ENCODE results near the gene WNT3.
"Not testable (repeated sequence)": the region's sequence is repeated elsewhere in the genome, so short reads cannot be mapped to it uniquely, and the experiment has no call there.

The WNT3 gene

DNA sequence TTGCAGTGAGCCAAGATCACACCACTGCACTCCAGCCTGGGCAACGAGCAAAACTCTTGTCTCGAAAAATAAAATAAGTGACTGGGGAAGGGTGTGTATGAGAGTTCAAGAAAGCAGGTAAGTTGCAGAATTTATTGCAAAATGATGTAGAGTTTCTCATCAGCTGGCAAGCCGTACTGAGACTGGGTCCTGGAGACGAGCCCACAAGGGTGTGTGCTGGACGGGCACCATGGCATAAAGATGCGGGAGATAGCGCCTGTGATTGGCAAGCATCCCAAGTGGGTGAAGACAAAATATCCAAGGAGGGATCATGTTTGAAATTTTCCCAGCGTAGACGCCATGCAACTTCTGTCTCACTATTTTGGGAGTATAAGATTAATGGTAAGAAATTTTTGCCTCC lies 59.4 kb downstream of the WNT3 start:
- DNase-seq, result no peak

DNA sequence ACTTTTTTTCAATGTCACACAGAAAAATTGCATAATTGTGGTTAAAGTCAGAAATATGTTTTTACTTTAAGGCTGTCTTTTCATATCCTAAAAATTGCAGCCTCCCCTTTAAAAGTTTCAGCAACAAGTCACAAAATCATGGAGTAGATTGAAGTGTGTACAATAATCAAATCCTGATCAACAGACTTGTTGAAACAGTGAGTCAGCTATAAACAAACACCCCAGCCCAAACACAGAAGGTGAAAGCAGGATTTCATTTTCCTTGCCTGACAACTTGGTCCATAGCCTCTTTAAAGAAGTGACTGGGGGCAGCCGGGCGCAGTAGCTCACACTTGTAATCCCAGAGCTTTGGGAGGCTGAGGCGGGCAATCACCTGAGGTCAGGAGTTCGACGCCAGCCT lies 59.9 kb downstream of the WNT3 start:
- DNase-seq, result no peak

DNA sequence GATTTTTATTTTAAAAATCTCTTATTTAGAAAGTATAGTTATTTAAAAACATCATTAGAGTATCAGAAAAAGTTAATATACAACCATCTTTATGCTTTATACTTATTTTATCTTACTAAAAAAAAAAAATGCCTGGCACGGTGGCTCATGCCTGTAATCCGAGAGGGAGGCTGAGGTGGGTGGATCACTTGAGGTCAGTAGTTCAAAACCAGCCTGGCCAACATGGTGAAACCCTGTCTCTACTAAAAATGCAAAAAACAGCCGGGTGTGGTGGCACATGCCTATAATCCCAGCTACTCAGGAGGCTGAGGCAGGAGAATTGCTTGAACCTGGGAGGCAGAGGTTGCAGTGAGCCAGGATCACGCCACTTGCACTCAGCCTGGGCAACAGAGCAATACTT lies 60.9 kb downstream of the WNT3 start:
- not testable (repeated sequence) for DNase-seq

DNA sequence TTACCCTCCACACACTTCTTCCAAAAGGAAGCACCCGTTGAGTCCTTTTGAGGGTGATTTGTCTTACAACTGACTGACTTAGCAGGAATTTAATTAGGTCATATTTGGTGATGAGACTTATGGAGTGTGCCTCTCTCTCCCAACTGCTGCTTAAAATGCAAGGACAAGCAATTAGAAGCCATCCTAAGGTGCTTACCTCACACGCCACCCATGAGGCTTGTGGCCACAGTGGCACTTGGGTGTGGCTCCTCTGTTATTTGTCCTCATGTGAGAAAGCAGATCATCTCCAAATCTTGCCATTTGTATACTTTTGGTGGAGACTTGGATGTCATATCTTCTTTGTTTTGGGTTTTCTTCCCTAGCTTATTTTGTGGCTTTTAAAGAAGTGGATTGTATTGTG lies 61.6 kb downstream of the WNT3 start:
- DNase-seq, result no peak

DNA sequence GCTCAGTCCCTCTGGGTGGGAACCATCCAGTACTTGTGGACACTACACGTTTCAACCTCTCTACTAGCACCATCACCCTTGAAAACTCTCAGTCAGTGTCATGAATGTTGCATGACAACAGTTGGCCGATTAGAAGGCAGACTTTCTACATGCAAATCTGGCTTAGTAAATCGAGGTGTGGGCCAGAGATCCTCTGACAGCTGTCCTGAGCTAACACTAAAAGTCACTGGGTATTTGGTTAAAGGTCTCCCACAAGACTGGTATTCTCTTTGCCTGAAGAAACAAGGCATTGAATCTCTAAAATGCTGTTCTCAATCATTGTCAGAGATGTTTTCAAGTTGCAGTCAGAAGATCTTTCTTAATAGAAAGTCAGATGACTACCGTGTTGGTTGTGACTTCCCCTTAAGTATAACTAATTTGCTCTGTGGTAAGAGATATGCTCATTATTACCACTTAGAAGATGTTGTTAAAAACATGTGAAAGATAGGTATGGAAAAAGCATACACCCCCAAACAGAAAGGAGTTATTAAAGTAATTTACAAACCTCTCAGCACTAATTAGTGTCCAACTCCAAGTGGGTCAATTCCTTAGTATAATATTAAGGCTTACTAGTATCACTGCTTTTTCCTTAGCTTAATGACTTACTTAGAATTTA lies 62.3 kb downstream of the WNT3 start:
- DNase-seq, result no peak

DNA sequence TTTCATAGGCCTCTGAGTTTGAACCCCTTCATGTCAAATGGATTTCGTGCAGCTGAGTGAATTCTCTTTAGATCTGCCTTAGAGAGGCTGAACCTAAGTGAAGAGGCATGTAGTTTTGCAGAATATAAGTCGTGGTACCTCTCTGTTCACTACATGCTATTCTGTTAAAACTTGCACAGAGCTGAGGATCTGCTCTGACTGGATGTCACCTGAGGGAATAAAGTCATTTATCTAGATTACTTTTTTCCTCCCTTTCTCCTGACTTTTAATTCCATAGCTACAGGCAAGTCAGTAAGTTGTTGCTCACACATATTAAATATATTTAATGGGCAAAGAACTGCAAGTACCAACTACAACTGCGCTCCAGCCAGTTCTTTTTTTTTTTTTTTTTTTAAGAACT lies 64.7 kb downstream of the WNT3 start:
- DNase-seq, result no peak

DNA sequence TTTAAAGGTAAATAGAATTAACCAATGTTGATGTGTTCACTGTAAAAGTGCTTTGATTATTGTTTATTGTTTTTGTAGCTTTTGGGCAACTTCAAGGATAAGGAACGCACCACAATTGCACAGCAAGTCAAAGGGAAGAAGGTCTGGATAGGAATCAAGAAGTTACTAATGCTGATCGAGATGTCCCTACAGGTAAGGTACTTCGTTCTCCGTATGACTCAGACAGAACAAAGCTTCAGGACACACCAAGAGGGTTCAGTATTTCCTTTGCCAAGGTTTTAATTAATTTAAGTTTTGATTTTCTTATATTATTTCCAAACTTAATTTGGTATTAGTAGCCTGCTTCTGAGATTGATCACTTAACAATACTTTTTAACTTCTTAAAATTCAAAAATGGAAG lies 67.1 kb downstream of the WNT3 start:
- DNase-seq, result no peak

DNA sequence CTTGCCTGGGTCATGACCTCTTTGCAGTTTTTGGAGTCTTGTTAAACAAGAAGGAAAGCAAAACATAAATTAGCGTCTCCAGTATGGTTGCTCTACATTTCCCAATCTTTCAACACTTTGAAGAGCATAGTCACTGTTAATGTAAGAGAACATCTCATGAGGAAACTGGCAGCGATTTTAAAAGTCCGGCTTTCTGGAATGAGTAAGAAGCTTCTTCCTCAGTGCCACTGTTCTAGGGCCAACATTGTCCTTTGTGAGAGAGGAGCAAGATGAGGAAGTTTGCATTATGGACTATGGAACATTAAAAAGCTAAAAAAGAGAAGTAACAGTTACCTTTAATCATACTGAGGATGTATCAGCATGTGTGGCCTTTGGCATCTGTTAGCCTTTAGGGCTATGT lies 73.1 kb downstream of the WNT3 start:
- DNase-seq, result no peak

DNA sequence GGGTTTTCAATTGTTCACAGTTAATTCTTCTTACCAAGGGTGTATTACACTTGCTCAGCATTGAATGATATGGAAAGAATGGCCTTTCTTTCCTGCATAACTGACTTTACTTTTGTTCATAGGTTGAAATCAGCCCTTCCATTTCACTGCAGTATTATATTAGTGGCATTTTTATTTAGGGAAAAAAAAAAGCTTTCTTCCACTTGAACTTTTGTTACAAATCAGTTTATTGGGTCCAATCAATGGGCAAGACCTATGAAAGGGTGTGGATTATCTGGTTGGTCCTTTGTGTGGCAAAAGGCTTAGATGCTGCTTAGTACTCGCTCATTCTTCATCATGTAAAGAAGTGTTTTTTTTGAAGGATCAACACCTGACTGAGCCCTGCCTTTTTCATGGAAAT lies 74.1 kb downstream of the WNT3 start:
- no peak for DNase-seq

DNA sequence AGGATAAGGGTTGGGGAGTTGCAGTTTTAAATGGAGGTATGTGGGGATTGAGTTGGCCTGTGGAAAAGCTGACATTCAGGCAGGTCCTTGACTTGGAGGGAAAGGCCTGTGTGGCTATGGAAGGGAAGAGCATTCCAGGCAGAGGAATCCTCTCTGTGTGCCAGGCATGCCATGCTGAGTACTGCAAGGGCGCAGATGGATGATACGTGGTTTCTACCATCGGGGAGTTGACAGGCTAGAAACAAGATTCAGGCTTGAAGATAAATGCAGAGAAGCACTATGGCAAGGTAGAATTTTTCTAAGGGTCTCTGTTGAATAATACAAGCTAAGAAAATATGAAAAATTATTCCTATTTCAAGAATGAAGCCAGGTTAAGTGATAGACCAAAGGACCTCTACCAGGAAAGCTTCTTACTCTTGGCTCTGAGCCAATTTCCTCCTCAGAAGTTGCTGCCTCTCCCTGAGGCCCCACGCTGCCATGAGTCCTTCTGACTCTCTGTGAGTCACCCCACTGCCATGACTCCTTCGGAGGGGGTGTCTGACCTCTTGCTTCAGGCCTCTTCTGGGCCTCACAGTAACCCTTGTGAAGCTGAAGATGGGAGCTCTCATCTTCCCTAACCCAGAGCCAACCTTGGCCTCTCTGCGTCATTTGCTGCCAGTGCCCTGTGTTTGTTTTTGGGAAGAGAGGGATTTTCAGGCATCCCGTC lies 75.8 kb downstream of the WNT3 start:
- no peak for DNase-seq

DNA sequence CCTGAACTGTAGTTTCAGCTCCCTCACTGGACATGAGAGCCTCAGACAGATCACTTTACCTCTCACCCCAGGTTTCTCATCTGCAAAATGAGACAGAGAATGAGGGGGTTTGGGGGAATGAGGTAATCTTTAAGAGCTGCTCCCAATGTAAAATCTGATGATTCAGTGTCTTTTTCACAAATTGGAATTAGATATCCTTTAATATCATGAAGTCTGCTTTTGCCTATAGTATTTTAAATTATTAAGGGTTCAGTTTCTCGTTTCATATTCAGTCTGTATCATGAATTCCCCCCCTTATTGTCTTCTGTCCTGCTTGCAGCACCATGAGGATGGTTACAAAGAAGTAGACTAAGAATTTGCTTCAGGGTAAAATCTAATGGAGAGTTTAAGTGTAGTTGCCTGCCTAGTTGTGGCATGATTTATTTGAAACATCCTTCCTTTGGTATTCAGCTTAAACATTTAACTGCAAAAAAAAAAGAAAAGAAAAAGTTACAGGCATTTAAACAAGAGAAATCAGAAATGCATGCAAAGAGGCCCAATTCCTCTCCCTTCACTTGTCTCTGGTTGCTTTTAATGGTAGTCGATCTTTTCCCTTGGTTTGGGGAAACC lies 77.3 kb downstream of the WNT3 start:
- no peak for DNase-seq

DNA sequence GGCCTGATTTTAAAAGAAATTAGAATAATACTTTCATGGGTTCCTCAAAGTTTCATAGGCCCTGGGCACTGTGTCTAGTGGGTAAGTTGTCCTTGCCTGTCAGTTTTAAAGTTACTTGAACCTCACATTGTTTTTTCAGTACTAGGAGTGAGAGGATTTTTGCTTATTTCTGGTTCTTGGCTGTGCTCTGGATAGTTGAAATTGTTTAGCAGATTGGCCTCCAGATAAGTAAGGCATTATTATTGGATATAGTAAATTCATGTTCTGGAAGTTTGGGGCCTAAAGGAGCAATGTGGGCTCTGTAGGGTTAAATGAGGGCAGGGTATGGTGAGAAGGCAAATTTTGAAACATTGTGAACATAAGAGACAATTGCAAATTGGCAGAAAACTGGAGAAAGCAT lies 78.5 kb downstream of the WNT3 start:
- no peak for DNase-seq

DNA sequence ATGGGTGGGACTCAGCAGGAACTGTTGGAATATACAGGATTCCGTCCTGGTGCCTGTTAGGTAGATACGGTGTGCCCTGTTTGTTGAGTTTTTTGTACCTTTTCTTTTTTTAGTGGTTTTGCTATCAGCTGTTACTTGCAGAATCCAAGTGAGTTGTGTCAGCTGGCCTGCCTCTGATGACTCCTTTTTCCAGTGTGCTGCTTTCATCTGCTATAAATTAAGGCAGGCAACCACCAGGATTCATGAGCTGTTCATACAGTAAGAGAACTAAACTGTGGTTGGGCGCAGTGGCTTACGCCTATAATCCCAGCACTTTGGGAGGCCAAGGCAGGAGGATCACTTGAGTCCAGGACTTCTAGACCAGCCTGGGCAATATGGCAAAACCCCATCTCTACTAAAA lies 79.9 kb downstream of the WNT3 start:
- no peak for DNase-seq

DNA sequence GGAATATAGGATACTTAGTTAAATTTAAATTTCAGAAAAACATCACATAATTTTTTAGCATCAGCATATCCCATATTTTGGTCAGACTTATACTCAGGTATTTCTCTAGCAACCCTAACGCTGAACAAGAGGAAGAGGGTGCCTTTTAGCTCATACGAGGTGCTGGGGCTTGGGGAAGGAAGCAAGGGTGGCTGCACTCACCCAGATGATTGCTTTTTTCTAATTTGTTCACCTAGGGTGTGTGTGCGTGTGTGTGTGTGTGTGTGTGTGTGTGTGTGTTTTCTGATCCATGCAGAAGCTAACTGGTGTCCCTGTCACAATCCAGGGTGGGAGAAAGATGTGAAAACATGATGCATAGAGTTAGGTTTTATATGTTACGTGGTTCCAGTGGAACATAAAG lies 81.2 kb downstream of the WNT3 start:
- DNase-seq, result no peak

DNA sequence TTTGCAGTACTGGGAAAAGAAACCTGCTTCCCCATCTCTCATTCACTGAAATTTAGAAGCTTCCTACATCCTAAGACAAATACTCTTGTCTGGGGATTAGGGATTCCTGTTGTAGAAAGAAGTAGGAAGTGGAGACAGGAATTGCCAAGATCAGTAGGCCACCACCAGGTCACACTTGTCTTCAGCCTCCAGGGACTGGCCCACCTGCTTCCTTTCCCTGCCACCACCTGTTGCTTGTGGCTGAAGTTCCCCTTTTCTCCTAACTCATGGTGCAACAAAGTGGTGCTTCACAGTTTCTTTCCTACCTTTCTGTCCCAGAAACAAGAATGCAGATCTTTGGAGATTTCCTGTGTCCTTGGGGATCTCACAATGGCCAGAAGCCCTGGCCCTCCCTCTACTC lies 82.4 kb downstream of the WNT3 start:
- no peak for DNase-seq

DNA sequence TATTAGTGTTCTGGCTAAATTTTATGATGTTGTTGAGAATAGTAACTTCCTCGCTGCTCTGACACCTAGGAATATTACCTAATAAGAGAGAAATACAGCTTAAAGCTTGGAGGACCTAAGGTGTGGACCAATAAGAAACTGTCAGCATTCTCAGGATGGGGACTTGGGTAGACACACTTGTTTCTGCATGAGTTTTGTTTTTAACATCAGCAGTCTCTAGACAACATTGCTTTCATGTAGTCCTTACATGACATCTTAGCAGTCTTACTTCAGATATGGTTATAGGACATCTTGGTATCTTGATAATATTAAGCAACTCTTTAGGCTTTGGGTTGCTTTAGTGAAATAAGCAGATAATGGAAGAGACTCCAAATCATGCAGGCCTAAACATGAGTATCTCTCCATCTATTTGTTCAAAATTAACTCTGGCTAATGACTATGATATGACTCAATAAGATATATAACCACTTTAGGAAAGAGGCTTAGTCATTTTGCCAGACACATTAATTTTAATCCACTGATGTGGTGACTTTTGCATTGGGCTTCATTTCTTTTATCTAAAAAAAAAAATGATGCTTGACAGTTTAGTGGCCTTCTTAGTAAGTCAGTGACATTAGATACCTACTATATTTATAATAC lies 84.5 kb downstream of the WNT3 start:
- no peak for DNase-seq

DNA sequence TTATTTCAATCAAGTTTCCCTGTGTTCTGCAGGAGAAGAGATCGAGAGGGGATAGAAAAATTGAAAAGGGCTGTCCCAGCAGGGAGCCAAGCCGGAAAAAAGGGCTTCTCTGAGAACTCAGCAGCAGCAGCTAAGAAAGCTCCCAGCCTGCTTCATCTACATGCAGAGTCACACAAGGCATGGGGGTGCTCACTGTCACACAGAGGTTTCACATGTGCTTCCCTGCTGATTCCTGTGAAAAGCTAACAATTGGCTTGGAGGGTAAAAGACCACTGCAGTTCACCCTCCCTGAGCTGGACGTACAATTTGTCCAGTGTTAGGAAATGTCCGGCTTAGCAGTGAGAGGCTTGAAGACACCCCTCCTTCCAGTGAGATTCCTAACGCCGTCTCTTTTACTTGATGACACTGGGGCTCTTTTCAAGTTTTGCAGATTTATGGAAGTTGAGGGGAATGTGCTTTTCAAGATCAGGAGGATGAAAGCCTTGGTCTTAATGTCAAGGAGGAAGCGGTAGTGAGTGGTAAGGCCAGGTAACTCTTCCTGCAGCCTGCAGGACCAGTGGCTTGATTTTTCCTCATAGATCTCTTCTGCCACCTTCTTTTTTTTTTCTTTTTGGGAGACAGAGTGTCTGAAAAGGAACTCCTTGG lies 85.6 kb downstream of the WNT3 start:
- no peak for DNase-seq

DNA sequence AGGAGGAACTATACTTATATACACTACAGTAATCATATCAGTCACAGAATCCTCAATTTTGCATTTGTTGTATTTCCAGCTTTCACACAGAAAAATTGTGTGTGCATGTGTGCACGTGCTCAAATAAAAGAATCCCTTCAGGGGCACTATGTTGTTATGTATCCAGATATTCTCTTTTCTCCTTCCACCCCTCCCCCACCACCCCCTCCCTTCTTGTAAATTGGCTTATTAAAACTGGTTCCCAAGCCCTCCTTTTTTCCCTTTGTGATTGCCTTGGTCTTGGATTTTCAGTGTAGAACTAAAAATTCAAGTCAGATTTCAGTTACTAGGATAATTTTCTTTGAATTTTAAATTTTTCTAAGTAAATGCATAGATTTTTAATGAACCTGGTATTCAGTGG lies 86.3 kb downstream of the WNT3 start:
- DNase-seq, result no peak

DNA sequence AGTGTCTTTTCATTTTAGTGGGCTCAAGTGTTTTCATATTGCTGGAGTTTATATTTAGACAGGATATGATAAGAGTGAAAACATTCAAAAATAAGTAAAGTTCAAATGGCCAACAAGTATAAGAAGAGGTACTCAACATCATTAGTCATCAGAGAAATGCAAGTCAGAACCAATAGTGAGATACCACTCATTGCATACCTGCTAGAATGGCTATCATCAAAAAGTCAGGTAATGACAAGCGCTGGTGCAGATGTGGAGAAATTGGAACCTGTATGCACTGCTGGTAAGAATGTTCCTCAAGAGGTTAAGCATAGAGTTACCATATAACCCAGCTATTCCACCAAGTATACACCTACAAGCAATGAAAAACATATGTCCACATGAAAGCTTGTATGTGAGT lies 87.8 kb downstream of the WNT3 start:
- no peak for DNase-seq

DNA sequence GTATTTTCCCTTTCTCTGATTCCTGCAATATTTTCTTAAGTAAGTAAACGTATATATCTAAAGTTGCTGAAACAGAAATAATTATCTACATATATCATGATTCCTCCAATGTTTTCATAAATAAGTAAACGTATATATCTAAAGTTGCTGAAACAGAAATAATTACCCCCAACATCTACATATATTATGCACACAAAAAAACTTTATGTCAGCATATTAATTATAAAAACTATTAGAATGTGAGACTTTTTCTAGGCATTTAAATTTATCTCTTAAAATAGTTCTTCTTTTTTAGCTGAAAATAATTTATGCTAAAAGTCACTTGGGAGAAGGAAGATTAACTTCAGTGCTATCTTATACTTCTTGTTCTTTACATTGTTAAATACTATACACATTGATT lies 88.5 kb downstream of the WNT3 start:
- DNase-seq, result no peak

DNA sequence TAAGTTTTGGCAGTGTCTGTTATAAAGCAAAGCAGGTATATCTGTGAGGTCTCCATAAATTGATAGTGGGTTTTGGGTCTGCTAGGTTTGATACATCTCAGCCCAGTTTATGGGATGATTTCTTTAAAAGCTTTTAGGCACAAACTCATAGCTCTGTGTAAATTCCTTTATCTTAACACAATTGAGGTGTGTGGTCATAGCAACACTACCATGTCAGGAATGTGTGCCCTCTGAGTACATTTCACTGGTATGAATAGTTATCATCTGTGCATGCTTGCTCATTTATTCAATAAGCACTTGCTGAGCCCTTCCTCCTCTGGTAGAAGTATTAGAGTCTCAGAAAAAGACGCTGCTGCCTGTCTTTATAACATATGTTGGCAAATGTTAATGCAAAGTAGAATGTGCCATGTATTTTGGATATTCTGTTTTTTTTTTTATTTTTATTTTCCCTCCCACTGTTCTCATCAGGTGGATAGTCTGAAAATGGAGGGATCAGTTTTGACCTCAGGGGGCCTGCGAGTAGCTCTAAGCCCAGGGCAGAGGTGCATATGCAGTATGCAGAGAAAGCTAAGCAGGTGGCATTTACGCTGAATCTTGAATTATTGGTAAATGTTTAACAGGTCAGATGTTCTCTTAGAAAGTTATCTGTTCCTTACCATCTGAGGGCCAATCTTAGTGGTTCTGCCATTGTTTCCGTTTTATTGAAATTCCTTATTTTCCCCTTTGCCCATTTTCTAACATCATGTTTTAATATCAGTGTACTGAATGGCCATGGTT lies 90.7 kb downstream of the WNT3 start:
- DNase-seq, result no peak

DNA sequence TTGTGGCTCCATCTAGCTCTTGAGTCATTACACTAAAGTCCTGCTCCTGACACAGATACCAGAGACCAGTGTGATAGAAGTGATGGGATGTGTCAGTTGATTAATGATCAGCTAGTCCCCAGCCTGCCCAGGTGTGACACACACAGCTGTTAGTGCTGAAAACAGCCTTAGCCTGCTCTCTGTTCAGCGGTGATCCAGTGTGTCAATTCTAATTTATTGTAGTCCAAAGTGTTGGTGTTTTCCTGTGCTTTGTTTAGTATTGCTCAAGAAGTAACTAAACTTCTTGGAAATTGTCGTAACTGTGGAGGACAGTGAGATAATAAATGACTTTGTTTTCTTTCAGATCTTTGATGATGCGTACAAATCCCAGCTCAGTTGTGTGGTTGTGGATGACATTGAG lies 92.3 kb downstream of the WNT3 start:
- DNase-seq, result no peak
